OCI-LY1 (cell line): ENCODE results near the gene PABPC1L.

Source experiments
- H2AFZ ChIP-seq: fragments of 200-600 bp; sonication (generic), shearing (Covaris generic); 2 replicates; pipeline ENCODE4 v1.6.0; 2014; ENCODE audit warnings: antibody characterized with exemption, mild to moderate bottlenecking, low read length
- H3F3A ChIP-seq: fragments of 200-600 bp; sonication (generic), shearing (Covaris generic); 2 replicates; pipeline ENCODE4 v1.6.0; 2014; ENCODE audit warnings: mild to moderate bottlenecking, antibody characterized with exemption, low read length, moderate library complexity; ENCODE audit not compliant: insufficient read depth
- H3K27ac ChIP-seq: fragments of 200-600 bp; sonication (generic); 2 replicates; pipeline ENCODE4 v1.5.1; 2014; ENCODE audit warnings: low read length, mixed run types, mild to moderate bottlenecking, low read depth; ENCODE audit not compliant: poor library complexity, severe bottlenecking
- H3K27me3 ChIP-seq: fragments of 200-600 bp; sonication (generic); 2 replicates; pipeline ENCODE4 v1.6.0; 2014; ENCODE audit warnings: antibody characterized with exemption, mild to moderate bottlenecking, low read length, moderate library complexity; ENCODE audit not compliant: insufficient read depth
- H3K36me3 ChIP-seq: fragments of 200-600 bp; sonication (generic); 2 replicates; pipeline ENCODE4 v1.6.1; 2014; ENCODE audit warnings: mild to moderate bottlenecking, antibody characterized with exemption, low read length, moderate library complexity, mixed read lengths; ENCODE audit not compliant: insufficient read depth
- H3K4me1 ChIP-seq: fragments of 200-600 bp; sonication (generic); 2 replicates; pipeline ENCODE4 v1.5.1; 2014; ENCODE audit warnings: mild to moderate bottlenecking, low read length, moderate library complexity; ENCODE audit not compliant: insufficient read depth, severe bottlenecking
- H3K4me2 ChIP-seq: fragments of 200-600 bp; sonication (generic), shearing (Covaris generic); 2 replicates; pipeline ENCODE4 v1.6.1; 2014; ENCODE audit warnings: low read length
- H3K4me3 ChIP-seq: fragments of 200-600 bp; sonication (generic); 2 replicates; pipeline ENCODE4 v1.5.1; 2014; ENCODE audit warnings: low read length, low read depth, mild to moderate bottlenecking, mixed read lengths; ENCODE audit not compliant: poor library complexity, severe bottlenecking
- H3K79me2 ChIP-seq: fragments of 200-600 bp; shearing (Covaris generic); 2 replicates; pipeline ENCODE4 v1.6.1; 2016; ENCODE audit warnings: mixed run types, low read length, mixed read lengths; ENCODE audit not compliant: insufficient read depth
- H3K9ac ChIP-seq: fragments of 200-600 bp; sonication (generic), shearing (Covaris generic); 2 replicates; pipeline ENCODE4 v1.6.1; 2014; ENCODE audit warnings: mild to moderate bottlenecking, low read length, mixed read lengths
- H3K9me2 ChIP-seq: fragments of 200-600 bp; sonication (generic), shearing (Covaris generic); 2 replicates; pipeline ENCODE4 v1.6.1; 2014; ENCODE audit warnings: low read depth, mild to moderate bottlenecking, low read length, mixed read lengths
- H3K9me3 ChIP-seq: fragments of 200-600 bp; shearing (Covaris generic); 2 replicates; pipeline ENCODE4 v1.6.1; 2014; ENCODE audit warnings: low read length, mixed read lengths
- H4K20me1 ChIP-seq: fragments of 200-600 bp; sonication (generic), shearing (Covaris generic); 2 replicates; pipeline ENCODE4 v1.6.0; 2016; ENCODE audit warnings: mild to moderate bottlenecking, low read length; ENCODE audit not compliant: insufficient read depth
- EZH2 ChIP-seq: fragments of 200-600 bp; sonication (generic), shearing (Covaris generic); IDR thresholded peaks from 2 replicates; pipeline ENCODE4 v1.8.0; 2017; ENCODE audit warnings: borderline replicate concordance, mixed run types, mild to moderate bottlenecking, antibody characterized with exemption, low read length, moderate library complexity, mixed read lengths
- TF ChIP-seq, protein P1 (sequence below): fragments of 200-600 bp; sonication (generic), shearing (Covaris generic); IDR thresholded peaks from 2 replicates; pipeline ENCODE4 v1.5.1; 2017; ENCODE audit warnings: mild to moderate bottlenecking, antibody characterized with exemption, low read length, moderate library complexity, mixed read lengths

The PABPC1L gene

DNA sequence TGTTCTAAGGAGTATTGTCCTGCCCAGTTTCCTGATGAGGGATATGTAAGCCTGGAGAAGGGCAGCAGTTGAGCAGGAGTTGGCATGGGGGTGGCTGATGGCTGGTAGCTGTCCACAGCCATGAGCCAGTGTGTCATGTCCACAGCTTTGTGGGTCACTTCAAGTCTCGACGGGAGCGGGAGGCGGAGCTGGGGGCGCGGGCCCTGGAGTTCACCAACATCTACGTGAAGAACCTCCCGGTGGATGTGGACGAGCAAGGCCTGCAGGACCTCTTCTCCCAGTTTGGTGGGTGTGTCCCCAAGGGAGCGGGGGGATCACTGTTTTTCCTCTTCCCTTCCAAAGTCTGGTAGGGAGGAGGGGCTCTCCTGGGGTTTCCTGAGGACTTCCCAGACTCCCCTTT is 8.9 kb downstream of the PABPC1L start:
- Histone ChIP-seq H3K4me1 (no peaks in the 10 kb centered on the region), H3K9me3 (no peaks in the 10 kb centered on the region), H3K36me3 (peaks cover 52% of the 10 kb centered on the region), H4K20me1 (no peaks in the 10 kb centered on the region), H3F3A (no peaks in the 10 kb centered on the region), H3K4me2 (no peak overlapping the region), H3K27ac (no peak overlapping the region), H2AFZ (no peak overlapping the region), H3K9me2 (no peaks in the 10 kb centered on the region), H3K9ac (no peak overlapping the region), H3K27me3 (no peaks in the 10 kb centered on the region), H3K4me3 (no peak overlapping the region), H3K79me2 (no peaks in the 10 kb centered on the region)
- TF ChIP-seq, protein P1, sequence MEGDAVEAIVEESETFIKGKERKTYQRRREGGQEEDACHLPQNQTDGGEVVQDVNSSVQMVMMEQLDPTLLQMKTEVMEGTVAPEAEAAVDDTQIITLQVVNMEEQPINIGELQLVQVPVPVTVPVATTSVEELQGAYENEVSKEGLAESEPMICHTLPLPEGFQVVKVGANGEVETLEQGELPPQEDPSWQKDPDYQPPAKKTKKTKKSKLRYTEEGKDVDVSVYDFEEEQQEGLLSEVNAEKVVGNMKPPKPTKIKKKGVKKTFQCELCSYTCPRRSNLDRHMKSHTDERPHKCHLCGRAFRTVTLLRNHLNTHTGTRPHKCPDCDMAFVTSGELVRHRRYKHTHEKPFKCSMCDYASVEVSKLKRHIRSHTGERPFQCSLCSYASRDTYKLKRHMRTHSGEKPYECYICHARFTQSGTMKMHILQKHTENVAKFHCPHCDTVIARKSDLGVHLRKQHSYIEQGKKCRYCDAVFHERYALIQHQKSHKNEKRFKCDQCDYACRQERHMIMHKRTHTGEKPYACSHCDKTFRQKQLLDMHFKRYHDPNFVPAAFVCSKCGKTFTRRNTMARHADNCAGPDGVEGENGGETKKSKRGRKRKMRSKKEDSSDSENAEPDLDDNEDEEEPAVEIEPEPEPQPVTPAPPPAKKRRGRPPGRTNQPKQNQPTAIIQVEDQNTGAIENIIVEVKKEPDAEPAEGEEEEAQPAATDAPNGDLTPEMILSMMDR, result no peak
- no peak for TF ChIP-seq EZH2

DNA sequence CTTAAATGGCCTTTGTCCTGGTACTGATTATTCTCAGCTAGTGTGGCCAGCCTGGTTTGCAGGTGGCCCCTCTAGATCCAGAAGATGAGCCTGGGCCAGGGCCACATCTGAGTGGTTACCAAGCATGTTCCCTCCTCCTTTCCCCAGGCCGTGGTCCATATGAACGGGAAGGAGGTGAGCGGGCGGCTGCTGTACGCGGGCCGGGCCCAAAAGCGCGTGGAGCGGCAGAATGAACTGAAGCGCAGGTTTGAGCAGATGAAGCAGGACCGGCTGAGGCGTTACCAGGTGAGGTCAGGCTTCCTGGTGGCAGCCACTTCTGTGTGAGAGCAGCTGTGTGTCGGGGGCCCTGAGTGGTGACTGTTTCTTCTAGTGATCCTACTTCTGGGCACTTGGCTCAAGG is 11.6 kb downstream of the PABPC1L start:
- Histone ChIP-seq H3K9ac (no peak overlapping the region), H3K4me2 (no peak overlapping the region), H3F3A (no peaks in the 10 kb centered on the region), H3K79me2 (no peaks in the 10 kb centered on the region), H2AFZ (no peak overlapping the region), H3K27ac (no peak overlapping the region), H4K20me1 (no peaks in the 10 kb centered on the region), H3K4me3 (no peak overlapping the region), H3K9me2 (no peaks in the 10 kb centered on the region), H3K36me3 (peaks cover 55% of the 10 kb centered on the region), H3K9me3 (no peaks in the 10 kb centered on the region), H3K4me1 (no peaks in the 10 kb centered on the region), H3K27me3 (no peaks in the 10 kb centered on the region)
- TF ChIP-seq, protein P1, result no peak

DNA sequence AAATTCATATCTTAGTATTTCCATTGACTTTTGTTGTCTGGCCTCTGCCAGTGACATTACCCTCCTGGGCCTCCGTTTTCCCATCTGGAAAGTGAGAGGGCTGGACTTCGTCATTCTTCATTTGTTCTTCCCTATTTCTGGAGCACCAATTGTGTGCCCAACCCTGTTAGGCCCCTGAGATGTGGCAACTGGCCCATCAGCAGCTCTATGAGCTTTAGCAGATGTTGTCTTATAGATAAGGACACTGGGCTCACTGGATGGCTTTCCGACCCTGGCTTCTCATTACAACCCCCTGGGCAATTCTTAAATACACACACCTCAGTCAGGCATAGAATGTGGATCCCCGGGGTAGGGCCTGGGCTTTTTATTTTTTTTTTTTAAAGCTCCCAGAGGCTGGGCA is 14.7 kb downstream of the PABPC1L start:
- no peak overlapping the region for H3K4me3 ChIP-seq
- H3K9me2 ChIP-seq, result no peaks in the 10 kb centered on the region
- H3K79me2 ChIP-seq, result no peaks in the 10 kb centered on the region
- H3K36me3 ChIP-seq, result peaks cover 35% of the 10 kb centered on the region
- H2AFZ ChIP-seq, result no peak overlapping the region
- no peaks in the 10 kb centered on the region for H3K9me3 ChIP-seq
- no peaks in the 10 kb centered on the region for H3K4me1 ChIP-seq
- H4K20me1 ChIP-seq, result no peaks in the 10 kb centered on the region
- TF ChIP-seq, protein P1, result no peak
- TF ChIP-seq EZH2, result no peak
- no peaks in the 10 kb centered on the region for H3F3A ChIP-seq
- no peak overlapping the region for H3K27ac ChIP-seq
- no peaks in the 10 kb centered on the region for H3K27me3 ChIP-seq
- H3K9ac ChIP-seq, result no peak overlapping the region
- no peak overlapping the region for H3K4me2 ChIP-seq
